GM19240 (cell line): ENCODE measurements around the gene PACSIN3.

Experiments
- DNase-seq: peaks from one replicate; pipeline ENCODE4 v3.0.0; 2011; ENCODE audit warnings: low spot score; ENCODE audit not compliant: insufficient read length

Gene PACSIN3

DNA sequence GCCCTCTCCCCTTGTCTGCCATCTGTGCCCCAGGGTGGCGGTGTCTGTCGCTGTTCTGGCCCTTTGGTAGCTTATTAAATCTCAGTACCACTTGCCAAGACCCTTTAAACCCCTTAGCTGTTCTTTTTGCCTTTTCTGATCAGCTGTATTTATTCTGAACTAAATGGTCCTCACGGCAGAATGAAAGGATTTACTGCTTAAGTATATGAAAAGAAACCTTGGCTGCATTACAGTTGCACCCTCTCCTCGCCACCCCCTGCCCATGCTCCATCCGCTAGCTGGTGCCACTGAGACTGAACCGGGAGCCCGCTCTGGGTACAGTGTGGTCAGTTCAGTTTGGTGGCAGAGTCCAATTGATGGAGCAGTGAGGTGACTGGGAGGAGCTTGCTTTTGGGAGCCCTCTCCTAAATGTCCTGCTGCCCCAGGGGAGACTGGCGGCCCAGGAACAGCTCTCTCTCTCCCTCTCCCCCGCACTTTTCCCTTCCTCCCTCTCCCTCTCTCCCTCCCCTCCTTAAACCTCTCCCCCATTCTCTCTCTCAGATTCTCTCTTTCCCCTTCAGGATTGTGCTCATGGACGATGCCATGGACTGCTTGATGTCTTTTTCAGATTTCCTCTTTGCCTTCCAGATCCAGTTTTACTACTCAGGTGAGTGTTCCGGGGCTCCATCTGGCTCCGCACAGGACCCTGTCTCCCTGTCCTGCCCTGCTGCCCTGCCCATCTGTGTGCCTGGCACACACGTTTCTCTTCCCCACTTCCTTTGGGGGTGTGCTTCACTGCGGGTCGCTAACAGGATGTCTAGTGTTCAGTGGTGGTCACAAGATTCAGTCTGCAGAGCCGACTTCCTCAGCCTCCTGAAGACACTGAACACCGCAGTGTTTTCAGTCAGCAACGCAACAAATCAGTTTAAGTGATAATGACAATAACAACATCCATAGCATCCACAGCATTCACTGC, 31.3 kb downstream of the PACSIN3 start:
- DNase-seq, result no peak

DNA sequence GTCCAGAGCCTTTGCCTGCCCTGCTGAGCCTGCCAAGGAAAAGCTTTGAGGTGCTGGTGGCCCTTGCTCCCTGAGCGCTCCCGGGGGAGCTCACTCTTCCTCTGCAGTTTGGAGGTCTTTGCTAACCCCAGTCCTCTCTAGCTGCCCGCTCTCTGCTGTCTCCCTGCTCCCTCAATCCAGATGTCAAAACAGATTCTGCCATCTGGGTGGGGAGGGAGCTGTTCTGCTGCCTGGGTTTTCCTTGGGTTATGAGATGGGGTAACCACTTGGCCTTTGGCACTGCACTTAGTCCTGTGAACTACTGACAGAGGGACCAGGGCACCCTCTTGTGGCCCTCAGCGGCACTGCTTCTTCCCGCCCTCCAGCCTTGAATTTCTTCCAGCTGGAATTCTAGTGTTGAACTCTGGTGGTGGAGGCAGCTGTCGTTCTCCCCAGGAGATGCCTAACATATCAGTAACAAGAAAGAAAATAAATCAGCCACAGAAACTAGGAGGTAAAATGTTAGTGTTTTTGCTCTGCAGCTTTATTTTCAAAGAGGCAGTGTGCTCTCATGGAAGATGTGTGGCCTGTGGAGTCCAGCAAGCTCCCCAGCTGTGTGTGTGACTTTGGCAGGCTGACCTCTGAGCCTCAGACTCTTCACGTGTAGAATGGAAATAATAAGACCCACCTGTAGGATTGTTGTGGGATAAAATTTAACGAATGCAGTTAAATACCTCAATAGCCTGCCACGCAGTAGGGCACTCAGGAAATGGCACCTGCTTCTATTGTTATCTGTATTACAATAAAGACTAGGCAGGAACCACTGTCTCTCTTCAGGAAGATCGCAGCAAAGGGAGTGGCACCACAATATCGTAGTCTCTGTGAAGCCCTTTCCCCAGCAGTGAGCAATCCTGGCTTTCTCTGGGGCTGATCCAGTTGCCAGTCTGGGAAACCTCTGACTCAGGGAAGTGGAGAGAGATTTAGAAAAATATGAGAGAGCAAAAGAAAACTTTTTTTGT, 33.0 kb downstream of the PACSIN3 start:
- DNase-seq, result peak; percentile 85

DNA sequence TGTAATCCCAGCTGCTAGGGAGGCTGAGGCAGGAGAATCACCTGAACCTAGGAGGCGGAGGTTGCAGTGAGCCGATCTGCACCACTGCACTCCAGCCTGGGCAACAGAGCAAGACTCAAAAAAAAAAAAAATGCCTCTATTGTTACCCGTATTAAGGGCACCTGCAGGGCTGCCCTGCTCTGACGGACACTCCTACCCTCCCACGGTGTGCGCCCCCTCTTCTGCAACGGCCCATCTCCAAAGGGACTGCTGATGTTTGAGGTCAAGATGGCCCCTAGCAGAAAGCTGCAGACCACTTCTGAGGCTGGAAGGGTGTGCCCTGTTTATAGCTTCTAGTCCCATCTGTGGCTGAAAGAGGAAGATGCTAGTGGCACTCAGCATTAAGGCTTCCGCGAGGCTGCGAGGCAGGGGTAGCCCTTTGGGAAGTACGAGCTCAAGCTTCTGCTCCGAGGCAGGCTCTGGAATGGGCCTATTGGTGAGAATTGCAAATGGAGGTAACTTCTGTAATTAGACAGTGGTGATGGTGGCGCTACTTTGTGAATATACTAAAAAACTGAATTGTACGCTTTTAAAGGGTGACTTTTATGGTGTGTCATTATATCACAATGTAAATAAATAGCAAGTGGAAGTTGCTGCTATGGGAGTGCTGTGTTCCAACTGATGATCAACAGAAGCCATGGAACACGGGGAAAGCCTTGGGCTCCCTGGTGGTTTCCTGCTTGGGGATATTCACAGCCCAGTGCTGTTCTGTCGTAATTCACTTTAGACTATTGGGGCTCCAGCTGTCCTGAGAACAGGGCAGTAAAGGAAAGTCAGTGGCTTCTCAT, 33.9 kb downstream of the PACSIN3 start:
- DNase-seq, result no peak

DNA sequence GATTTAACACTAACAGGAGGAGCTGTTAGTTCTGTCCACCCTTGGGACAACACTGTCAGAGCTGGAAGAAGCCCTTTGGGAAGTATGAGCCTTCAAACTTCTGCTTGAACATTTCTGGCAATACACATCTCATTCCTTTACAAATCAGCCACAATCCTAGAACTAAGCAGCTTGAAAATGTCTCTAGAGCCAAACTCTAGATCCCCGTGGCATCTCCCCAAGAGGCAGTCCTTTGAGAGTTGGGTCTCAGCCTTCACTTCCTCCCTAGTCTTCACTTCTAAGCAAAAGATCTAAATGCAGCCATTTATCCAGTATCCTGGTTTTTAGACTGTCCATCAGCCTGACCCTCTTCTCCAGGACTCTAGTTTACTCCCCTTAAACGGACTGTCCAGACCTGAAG, 36.5 kb downstream of the PACSIN3 start:
- no peak for DNase-seq

DNA sequence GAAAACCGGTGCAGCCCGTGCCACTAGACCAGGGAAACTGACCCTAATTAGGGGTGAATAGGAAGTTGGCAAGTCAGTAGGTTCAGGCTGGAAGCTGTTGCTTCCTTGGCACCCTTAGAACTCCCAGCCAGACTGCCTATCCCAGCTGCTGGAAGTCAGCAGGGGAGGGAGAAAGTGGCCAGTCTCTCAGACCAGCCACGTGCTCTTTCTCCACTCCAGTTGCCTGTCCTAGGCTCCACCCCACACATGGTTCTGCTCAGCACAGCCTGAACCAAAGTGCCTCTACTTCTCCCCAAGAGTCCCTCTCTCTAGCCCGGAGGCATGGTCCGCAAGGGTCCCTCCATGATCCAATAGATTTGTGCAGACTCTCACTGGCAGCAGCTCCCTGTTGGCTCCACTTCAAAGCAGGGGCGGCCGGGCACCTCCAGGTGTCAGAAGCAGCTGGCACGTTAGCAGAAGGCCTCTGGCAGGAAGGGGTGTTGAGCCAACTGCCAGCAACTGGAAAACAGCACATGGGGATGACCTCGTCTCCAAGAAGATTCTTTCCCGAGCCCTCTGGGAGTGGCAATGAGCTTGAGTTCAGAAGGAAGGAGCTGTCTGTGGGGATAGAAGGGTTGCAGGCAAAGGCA, 37.2 kb downstream of the PACSIN3 start:
- no peak for DNase-seq

DNA sequence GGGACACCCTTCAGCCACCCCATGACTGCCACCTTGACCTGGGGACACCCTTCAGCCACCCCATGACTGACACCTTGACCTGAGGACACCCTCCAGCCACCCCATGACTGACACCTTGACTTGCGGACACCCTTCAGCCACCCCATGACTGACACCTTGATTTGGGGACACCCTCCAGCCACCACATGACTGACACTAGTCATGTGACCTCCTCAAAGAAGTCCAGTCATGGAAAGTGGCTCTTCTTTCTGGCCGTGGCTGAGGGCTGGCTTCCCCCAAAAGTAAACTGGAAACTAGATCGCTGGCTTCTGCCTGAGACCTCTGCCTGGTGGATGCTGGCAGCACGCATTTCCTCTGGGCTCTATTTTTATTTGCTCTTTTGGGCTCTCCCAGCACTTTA, 38.0 kb downstream of the PACSIN3 start:
- DNase-seq, result no peak

DNA sequence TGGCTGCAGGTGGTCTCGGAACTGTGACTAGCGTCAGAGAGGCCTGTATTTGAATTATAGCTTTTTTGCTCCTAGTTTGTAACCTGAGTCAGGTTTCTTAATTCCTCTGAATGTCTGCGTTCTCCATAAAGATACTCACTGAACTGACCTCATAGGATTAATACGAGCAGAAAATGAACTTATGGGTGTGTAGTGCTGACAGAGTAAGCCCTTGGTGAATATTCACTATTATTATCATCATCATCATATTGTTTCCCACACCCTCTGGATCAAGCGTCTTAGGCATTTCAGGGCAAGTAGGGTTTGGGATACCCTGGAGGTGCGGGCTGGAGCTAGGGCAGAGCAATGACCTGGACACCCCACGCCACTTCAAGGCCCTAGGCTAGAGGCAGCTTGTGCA, 38.6 kb downstream of the PACSIN3 start:
- no peak for DNase-seq

DNA sequence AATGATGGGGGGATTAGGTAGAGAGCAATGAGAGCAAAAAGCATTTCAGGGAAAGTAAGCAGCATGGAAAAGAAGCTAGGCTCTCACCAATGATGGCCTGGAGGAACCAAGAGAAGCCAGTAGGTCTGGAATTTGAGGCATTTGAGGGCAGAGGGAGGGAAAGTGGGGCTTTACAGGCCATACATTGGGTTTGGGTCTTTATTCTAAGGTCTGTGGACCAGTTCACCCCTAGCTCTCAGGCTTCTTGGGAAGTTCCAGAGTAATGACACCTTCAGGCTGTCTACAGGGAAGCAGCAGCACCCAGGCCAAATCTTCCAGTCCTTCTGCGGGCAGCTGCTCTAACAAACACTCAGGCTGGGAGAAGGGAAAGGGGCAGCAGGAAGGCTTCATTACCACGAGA, 39.0 kb downstream of the PACSIN3 start:
- no peak for DNase-seq

DNA sequence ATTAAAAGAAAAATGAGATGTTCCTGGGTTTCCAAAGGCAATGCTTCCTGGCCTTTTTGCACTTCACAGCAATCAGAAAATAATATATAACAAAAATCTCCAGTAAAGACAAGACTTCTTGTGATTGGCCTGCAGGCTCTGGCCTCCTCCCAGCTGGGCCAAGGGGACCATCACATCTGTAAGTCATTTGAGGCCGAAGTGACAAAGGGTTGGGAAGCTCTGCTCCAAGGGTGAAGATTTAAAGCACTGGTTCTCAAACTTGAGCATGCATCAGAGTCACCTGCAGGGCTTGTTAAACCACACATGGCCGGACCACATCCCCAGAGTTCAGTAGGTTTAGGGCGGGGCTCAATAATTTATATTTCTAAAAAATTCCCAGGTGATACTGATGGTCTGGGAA, 41.7 kb downstream of the PACSIN3 start:
- DNase-seq, result no peak

DNA sequence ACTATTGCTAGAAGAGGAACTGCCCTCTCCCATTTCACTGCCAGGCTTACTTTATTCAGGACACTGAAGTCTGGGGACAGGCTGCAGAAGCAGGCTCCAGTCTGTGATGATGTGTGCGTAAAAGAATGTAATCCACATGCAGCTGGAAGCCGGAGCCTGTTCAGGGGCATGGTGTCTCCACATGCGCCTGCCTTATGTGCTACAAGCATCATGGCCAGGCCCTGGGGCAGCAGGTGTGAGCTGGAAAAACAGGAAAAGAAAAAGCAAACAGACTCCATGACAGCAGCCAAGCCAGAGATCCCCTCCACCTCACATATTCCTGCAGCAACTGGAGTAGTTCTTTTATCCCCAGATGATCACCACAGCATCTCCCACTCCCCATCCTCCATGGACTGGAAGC, 42.9 kb downstream of the PACSIN3 start:
- DNase-seq, result no peak

DNA sequence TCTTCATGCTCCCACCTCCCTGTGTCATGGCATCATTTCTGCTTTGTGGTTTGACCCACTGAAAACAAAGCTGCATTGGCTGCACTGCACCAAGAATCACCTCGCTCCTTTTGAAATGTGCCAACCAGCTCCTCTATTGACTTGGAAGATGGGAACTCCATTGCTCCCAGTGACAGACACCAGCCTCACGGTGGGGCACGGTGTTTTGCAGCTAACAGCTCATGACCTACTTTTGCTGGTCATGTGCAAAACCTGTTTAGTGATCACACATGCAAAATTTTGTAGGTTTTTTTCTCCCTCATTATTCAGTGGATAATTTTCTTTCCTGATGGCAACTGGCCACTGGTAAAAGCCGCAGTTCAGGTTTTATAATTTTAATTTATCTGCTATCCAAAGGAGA, 46.4 kb downstream of the PACSIN3 start:
- DNase-seq, result no peak

DNA sequence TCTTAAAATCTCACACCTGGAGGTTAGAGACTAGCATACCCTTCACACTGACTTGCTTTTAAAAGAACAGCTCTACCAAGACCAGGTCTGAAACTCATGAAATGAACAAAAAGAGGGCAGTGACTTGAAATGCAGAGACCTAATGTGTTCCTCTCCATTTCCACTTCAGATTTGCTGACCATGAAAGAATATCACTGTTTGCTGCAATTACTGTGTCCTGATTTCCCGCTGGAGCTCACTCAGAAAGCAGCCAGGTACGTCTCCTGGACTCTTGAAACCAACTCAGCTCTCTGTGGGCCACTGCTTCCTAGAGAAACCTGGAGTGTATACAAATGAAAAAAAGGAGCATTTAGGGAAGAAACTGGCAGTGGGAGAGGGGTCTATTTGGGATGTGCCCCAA, 48.8 kb downstream of the PACSIN3 start:
- no peak for DNase-seq

DNA sequence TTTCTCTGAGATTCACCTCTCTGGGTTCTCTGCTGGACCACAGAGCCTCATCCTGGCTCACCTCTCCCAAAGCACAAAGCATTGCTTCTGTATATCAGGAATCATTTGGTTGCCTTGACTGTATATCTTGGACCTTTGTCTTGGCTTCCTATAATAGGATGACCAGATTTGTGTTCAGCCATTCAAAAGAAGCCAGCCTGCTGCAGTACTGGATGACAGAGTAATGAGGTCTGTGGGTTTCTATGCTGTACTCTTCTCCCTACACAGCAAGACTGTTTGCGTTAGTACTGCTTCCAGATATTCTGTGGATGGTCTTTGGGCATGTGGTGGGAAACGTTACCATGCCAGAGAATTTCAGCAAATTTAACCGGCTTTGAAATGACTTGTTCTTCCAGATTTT, 49.3 kb downstream of the PACSIN3 start:
- no peak for DNase-seq

DNA sequence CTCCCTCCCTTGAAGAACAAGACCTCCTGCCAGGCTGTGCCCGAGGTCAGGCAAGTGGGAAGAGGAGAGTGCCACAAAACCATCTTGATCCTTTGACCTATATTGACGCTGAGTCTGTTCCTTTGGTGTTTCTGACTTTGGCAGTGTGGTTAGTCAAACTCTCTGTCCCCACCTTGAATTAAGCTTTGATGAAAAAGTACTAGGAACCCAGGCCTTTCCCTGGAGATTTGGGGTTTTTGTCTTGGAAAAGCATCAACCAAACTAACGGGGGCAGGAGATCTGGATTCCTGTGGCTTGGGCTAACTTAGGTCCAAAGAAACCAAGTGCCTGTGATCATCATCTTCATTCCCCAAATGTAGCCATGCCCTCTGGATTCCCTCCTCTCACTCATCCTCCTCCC, 49.9 kb downstream of the PACSIN3 start:
- DNase-seq, result no peak

DNA sequence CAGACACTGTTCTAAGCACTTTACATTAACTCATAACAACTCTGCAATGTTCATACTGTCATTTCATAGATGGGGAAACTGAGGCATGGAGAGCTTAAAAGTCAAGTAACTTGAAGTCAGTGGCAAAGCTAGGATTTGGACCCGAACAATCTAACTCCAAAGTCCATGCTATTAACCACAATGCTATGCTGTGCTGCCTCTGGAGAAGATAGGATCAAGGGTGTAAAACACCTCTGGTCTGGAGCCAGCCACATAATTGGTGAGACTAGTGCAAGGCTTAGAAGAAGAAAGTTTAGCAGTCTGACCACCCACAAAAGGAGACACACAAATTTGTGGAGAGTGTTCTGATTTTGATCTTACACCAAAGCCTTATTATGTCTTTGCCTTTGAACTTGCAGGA, 53.3 kb downstream of the PACSIN3 start:
- no peak for DNase-seq

DNA sequence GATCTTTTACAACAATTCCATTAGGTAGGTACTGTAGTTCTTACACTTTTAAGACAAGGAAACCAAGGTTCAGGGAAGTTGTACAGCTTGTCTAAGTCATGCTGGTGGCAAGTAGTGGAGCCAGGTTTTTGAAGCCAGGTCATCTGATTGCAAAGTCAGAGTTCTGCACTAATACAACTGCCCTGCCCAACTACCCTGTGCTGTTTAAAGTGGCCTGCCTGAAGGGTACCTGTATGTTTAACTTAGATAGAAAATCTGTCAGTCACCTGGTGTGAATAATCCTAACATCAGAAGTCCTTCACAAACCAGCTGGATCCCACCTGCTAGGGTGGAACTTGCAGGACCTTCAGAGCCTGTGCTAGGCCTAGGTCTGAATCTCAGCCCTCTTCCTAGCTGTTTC, 53.7 kb downstream of the PACSIN3 start:
- DNase-seq, result no peak

DNA sequence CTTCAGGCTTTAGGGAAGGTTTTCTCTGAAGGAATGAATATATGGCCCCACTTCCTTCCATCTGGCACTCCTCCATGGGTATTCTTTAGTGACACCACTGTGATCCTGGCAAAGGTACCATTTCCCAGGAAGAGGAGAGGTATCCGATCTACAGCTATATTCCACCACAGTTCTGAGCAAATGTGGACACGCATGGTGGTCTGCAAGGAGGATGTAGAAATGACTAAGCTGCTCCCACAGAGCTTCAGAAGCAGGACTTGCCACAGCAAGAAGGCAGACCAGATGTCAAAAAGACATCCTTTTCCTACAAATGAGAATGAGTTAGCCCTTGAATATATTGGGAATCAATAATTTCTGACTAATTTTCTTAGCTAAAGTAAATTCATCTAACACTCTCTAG, 55.1 kb downstream of the PACSIN3 start:
- no peak for DNase-seq

DNA sequence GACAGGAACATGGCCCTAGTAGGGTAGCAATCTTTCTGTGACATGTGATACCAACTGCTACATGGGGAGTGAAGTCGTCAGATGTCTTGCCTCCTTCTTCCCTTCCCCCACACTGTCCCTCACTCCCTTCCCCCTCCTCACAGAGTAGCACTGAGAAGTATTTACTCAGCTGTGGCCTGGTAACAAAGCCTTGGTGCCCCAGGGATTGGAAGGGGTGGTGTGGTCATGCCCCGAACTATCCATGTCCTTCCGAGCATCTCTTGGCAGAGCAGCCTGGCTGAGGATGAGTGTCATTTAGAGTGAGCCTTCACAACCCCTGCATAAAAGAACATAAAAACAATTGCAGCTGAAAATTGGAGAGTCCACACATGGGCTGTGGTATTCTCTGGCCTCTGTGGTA, 55.7 kb downstream of the PACSIN3 start:
- no peak for DNase-seq
